ENCODE measurements around the gene CYP2U1.

Gene CYP2U1

GRCh38 chr4:107994894-107995293 is 63.5 kb downstream of the CYP2U1 start:
- TF ChIP-seq TAF1 (IDR thresholded peaks at IDR 0.05; ENCODE audit: low read depth, low read length) (no peak), POLR2AphosphoS5 (IDR thresholded peaks at IDR 0.05; ENCODE audit: low read depth, low read length) (no peak), PAX5 (IDR thresholded peaks at IDR 0.05; ENCODE audit: insufficient read depth, low read length, severe bottlenecking) (no peak), POU2F2 (IDR thresholded peaks at IDR 0.05; ENCODE audit: low read depth, low read length) (no peak), SPI1 (IDR thresholded peaks at IDR 0.05; ENCODE audit: low read depth, low read length) (no peak), POLR2A (IDR thresholded peaks at IDR 0.05; ENCODE audit: low read depth, low read length) (no peak)
- FAIRE-seq = no peak
- no peak for DNase-seq (ENCODE audit: insufficient read length, low spot score)

GRCh38 chr4:107996949-107997788 is 65.8 kb downstream of the CYP2U1 start:
- FAIRE-seq (no peak), DNase-seq (ENCODE audit: insufficient read length, low spot score) (no peak)
- no peak for TF ChIP-seq TAF1 (IDR thresholded peaks at IDR 0.05; ENCODE audit: low read depth, low read length)
- no peak for TF ChIP-seq POLR2AphosphoS5 (IDR thresholded peaks at IDR 0.05; ENCODE audit: low read depth, low read length)
- TF ChIP-seq POU2F2 (IDR thresholded peaks at IDR 0.05; ENCODE audit: low read depth, low read length) = no peak
- no peak for TF ChIP-seq PAX5 (IDR thresholded peaks at IDR 0.05; ENCODE audit: insufficient read depth, low read length, severe bottlenecking)
- TF ChIP-seq SPI1 (IDR thresholded peaks at IDR 0.05; ENCODE audit: low read depth, low read length) = no peak
- no peak for TF ChIP-seq POLR2A (IDR thresholded peaks at IDR 0.05; ENCODE audit: low read depth, low read length)

- TF ChIP-seq POLR2A (IDR thresholded peaks at IDR 0.05; ENCODE audit: low read depth, low read length) (no peak), SPI1 (IDR thresholded peaks at IDR 0.05; ENCODE audit: low read depth, low read length) (no peak), POLR2AphosphoS5 (IDR thresholded peaks at IDR 0.05; ENCODE audit: low read depth, low read length) (no peak), TAF1 (IDR thresholded peaks at IDR 0.05; ENCODE audit: low read depth, low read length) (no peak), PAX5 (IDR thresholded peaks at IDR 0.05; ENCODE audit: insufficient read depth, low read length, severe bottlenecking) (no peak), POU2F2 (IDR thresholded peaks at IDR 0.05; ENCODE audit: low read depth, low read length) (no peak)
- DNase-seq (ENCODE audit: insufficient read length, low spot score) (no peak), FAIRE-seq (no peak)
Measured at GRCh38 chr4:107997794-107998193, 66.4 kb downstream of the CYP2U1 start.

GRCh38 chr4:107999932-108000539 is 68.7 kb downstream of the CYP2U1 start:
- no peak for TF ChIP-seq PAX5 (IDR thresholded peaks at IDR 0.05; ENCODE audit: insufficient read depth, low read length, severe bottlenecking)
- FAIRE-seq = no peak

GRCh38 chr4:108001540-108002135 is 70.3 kb downstream of the CYP2U1 start:
- no peak for DNase-seq (ENCODE audit: insufficient read length, low spot score)
- FAIRE-seq = no peak
- TF ChIP-seq PAX5 (IDR thresholded peaks at IDR 0.05; ENCODE audit: insufficient read depth, low read length, severe bottlenecking) (no peak), POLR2A (IDR thresholded peaks at IDR 0.05; ENCODE audit: low read depth, low read length) (no peak), TAF1 (IDR thresholded peaks at IDR 0.05; ENCODE audit: low read depth, low read length) (no peak), POLR2AphosphoS5 (IDR thresholded peaks at IDR 0.05; ENCODE audit: low read depth, low read length) (no peak), SPI1 (IDR thresholded peaks at IDR 0.05; ENCODE audit: low read depth, low read length) (no peak), POU2F2 (IDR thresholded peaks at IDR 0.05; ENCODE audit: low read depth, low read length) (no peak)

More at GRCh38 chr4:107999932-108000539, 68.7 kb downstream of the CYP2U1 start:
- DNase-seq (ENCODE audit: insufficient read length, low spot score) = no peak

All from GM12891 (cell line).